Testis (tissue), 3 donors: Measurements from ENCODE around the gene GIMAP1. TPM values are rescaled to one million over a fixed set of nuclear protein-coding genes. Genes with fewer than 3 reads are reported as not detected.

ENCODE experiments used
- DNase-seq: peaks from one replicate; pipeline ENCODE4 v3.0.0-alpha.2; 2019
- H3K27ac ChIP-seq, 2 donors: fragments of 200-600 bp; sonication (generic); one replicate each; pipeline ENCODE4 v1.5.1; 2019
- H3K27me3 ChIP-seq: fragments of 200-600 bp; sonication (generic); one replicate; pipeline ENCODE4 v1.5.1; 2019
- H3K36me3 ChIP-seq: fragments of 200-600 bp; sonication (generic); one replicate; pipeline ENCODE4 v1.5.1; 2017; ENCODE audit warnings: low read depth; ENCODE audit errors: missing control alignments
- H3K4me1 ChIP-seq: fragments of 200-600 bp; sonication (generic); one replicate; pipeline ENCODE4 v1.5.1; 2019
- H3K4me3 ChIP-seq, 2 donors: fragments of 200-600 bp; sonication (generic); one replicate each; pipeline ENCODE4 v1.5.1; 2017 to 2019
- H3K9me3 ChIP-seq: fragments of 200-600 bp; sonication (generic); one replicate; pipeline ENCODE4 v1.5.1; 2017
- CTCF ChIP-seq, 3 experiments: fragments of 450-650 bp in 2 of 3; fragments of 200-600 bp in 1 of 3; sonication (generic) in 1 of 3; IDR thresholded peaks; one replicate each; pipeline ENCODE4 v1.5.1; 2016 to 2019; ENCODE audit warnings: antibody characterized with exemption in 3 of 3, mild to moderate bottlenecking in 2 of 3, moderate library complexity in 1 of 3
- POLR2A ChIP-seq: fragments of 450-650 bp; IDR thresholded peaks from one replicate; pipeline ENCODE4 v1.6.1; 2017; ENCODE audit warnings: antibody characterized with exemption, mild to moderate bottlenecking, moderate library complexity
- WGBS, 2 donors: methylation state at CpG; one replicate each; pipeline ENCODE4 v1.1.5; 2018; 5-methylcytosine and 5-hydroxymethylcytosine counted together
- intact Hi-C: fragments of 100-400 bp; cut with DNase I; formaldehyde crosslinking; loops from one replicate; pipeline ENCODE4 v1.15.1; 2023; ENCODE audit warnings: low total_unique reads
- polyA plus RNA-seq: library from polyadenylated mRNA; stranded (reverse); fragments of 350-450 nt; fragmentation: Illumina TruSeq; extraction: RNeasy Lipid Tissue Mini Kit (QIAGEN cat#74804); gene quantifications from one replicate; pipeline ENCODE4 v1.2.3, GENCODE V29; 2014; ENCODE audit warnings: low read depth, low replicate concordance; ENCODE audit not compliant: insufficient read depth
- total RNA-seq, 2 donors: library from RNA; depleted of rRNA; stranded (reverse); fragments of >200 nt; gene quantifications; one replicate each; pipeline ENCODE4 v1.2.3, GENCODE V29; 2016

GIMAP1 gene
- total and polyA plus RNA-seq, 3 donors from 2014 or later: 1.4 to 2.8 (median 1.7) TPM

GRCh38 chr7:150719436-150719835 is 3.0 kb downstream of the GIMAP1 start:
- TF ChIP-seq POLR2A (no peak), CTCF (IDR thresholded peaks at IDR 0.05) (no peak)
- intact Hi-C loops: no loop called here
- H3K27ac ChIP-seq: no peak overlapping the region
- H3K27me3 ChIP-seq: no peaks in the 10 kb centered on the region
- no peaks in the 10 kb centered on the region for H3K4me1 ChIP-seq
- no peak for DNase-seq
- no peak overlapping the region for H3K4me3 ChIP-seq
- WGBS, 2 donors: 57 to 65% methylated on average over 4 of the region's 4 CpGs
- H3K36me3 ChIP-seq: no peaks in the 10 kb centered on the region
- H3K9me3 ChIP-seq: no peaks in the 10 kb centered on the region

DNA sequence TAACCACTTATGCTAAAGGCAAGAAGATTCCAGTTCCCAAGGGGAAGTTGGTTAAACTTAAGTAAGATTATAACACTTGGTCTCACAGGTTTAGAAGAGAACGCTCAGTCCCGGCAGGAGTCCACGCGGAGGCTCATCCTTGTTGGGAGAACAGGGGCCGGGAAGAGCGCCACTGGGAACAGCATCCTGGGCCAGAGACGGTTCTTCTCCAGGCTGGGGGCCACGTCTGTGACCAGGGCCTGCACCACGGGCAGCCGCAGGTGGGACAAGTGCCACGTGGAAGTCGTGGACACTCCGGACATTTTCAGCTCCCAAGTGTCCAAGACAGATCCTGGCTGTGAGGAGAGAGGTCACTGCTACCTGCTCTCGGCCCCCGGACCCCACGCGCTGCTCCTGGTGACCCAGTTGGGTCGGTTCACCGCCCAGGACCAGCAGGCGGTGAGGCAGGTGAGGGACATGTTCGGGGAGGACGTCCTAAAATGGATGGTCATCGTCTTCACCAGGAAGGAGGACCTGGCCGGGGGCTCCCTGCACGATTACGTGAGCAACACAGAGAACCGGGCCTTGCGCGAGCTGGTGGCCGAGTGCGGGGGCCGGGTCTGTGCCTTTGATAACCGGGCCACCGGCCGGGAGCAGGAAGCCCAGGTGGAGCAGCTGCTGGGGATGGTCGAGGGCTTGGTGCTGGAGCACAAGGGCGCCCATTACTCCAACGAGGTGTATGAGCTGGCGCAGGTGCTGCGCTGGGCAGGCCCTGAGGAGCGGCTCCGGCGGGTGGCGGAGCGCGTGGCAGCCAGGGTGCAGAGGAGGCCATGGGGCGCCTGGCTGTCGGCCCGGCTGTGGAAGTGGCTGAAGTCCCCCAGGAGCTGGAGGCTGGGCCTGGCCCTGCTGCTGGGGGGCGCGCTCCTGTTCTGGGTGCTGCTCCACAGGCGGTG is 3.8 kb downstream of the GIMAP1 start:
- peak overlapping the region in 1 of 2 donors; percentile 32 for H3K4me3 ChIP-seq
- TF ChIP-seq CTCF (IDR thresholded peaks at IDR 0.05): no peak
- no peak for TF ChIP-seq POLR2A
- H3K9me3 ChIP-seq: no peaks in the 10 kb centered on the region
- no peak for DNase-seq
- no peaks in the 10 kb centered on the region for H3K36me3 ChIP-seq
- intact Hi-C loops: no loop called here
- H3K27me3 ChIP-seq: no peaks in the 10 kb centered on the region
- H3K4me1 ChIP-seq: no peaks in the 10 kb centered on the region
- H3K27ac ChIP-seq: no peak overlapping the region
- WGBS, 2 donors: 77 to 80% methylated on average over 31 to 52 of the region's 52 CpGs

DNA sequence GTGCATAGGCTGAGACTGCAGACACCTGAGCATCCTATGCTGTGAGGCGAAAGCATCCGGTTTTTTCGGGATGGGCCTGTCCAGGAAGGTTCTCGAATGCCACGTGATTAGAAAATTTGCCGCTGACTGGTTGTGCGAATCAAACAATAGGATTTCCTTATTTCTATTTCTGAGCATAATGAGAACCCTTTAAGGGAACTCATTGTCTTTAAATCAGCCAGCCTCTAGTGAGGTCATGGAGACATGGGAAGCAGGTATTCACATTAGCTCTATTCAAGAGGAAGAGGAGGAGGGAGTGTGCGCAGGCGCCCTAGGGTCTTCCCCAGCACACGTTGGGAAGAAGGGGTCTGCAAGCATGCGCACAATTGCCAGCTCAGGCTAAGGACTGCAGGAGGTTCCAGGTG is 5.6 kb downstream of the GIMAP1 start:
- peak; percentile 55 for DNase-seq
- H3K36me3 ChIP-seq: no peaks in the 10 kb centered on the region
- H3K27me3 ChIP-seq: no peaks in the 10 kb centered on the region
- intact Hi-C loops: no loop called here
- no peaks in the 10 kb centered on the region for H3K4me1 ChIP-seq
- peak overlapping the region in 1 of 2 donors; percentile 32 for H3K4me3 ChIP-seq
- TF ChIP-seq POLR2A: no peak
- TF ChIP-seq CTCF (IDR thresholded peaks at IDR 0.05): no peak
- 66 to 69% methylated on average over 11 of the region's 11 CpGs for WGBS, 2 donors
- no peaks in the 10 kb centered on the region for H3K9me3 ChIP-seq
- no peak overlapping the region for H3K27ac ChIP-seq

GRCh38 chr7:150722431-150722931 is 6.1 kb downstream of the GIMAP1 start:
- DNase-seq: no peak
- no peaks in the 10 kb centered on the region for H3K9me3 ChIP-seq
- TF ChIP-seq CTCF (IDR thresholded peaks at IDR 0.05) (no peak), POLR2A (no peak)
- WGBS, 2 donors: 25 to 39% methylated on average over 11 to 12 of the region's 12 CpGs
- H3K27me3 ChIP-seq: no peaks in the 10 kb centered on the region
- peak overlapping the region in 1 of 2 donors; percentile 32 for H3K4me3 ChIP-seq
- H3K27ac ChIP-seq: no peak overlapping the region
- H3K36me3 ChIP-seq: no peaks in the 10 kb centered on the region
- intact Hi-C loops: no loop called here
- H3K4me1 ChIP-seq: no peaks in the 10 kb centered on the region
